HCT116 (cell line): ENCODE results near the gene DNAH10. TPM values are rescaled to one million over a fixed set of nuclear protein-coding genes. Genes with fewer than 3 reads are reported as not detected.

Source experiments
- ATAC-seq: fragments of 200-7000 bp; cut with Tn5 transposase; 2 replicates; pipeline ENCODE4 v1.9.1; 2020; ENCODE audit warnings: mild to moderate bottlenecking, moderate library complexity
- BruUV-seq: library from RNA; stranded (reverse); fragments of 400-500 nt; replicated peaks from 2 replicates; lab custom pipeline; 2021; lab: Mats Ljungman, UMichigan
- CTCF ChIA-PET: fragments of 300-600 bp; sonication (Branson Sonifier 250); formaldehyde crosslinking; loops from one replicate; lab custom pipeline; 2021; ENCODE audit warnings: antibody characterized with exemption; lab: Charles Lee
- POLR2A ChIA-PET: fragments of 300-600, 350-600 bp; sonication (Branson Sonifier 250); formaldehyde crosslinking; loops from one replicate; lab custom pipeline; 2021; ENCODE audit warnings: antibody characterized with exemption; lab: Charles Lee
- RAD21 ChIA-PET, 2 experiments: fragments of 300-600 bp; sonication (Branson Sonifier 250); formaldehyde crosslinking; loops; one replicate each; lab custom pipeline; 2023; ENCODE audit warnings: low total read pairs in 2 of 2; ENCODE audit not compliant: uncharacterized antibody in 2 of 2, unreplicated experiment in 2 of 2, low non-redundant PET in 1 of 2; lab: Charles Lee
- DNase-seq: peaks from one replicate; pipeline ENCODE4 v3.0.0-alpha.2; 2010; ENCODE audit warnings: low read depth, low spot score
- H2AFZ ChIP-seq: fragments of 200-600 bp; shearing (Covaris generic), sonication (generic); 2 replicates; pipeline ENCODE4 v1.6.1; 2017; ENCODE audit warnings: low read depth, mixed run types, mixed read lengths, antibody characterized with exemption, low read length; ENCODE audit not compliant: poor library complexity, severe bottlenecking
- H3K27ac ChIP-seq: 2 replicates; pipeline ENCODE4 v1.5.1; 2012; ENCODE audit warnings: low read depth, low read length
- H3K27me3 ChIP-seq: fragments of 200-600 bp; sonication (generic); 2 replicates; pipeline ENCODE4 v1.6.1; 2016; ENCODE audit warnings: mixed run types, low read length, mixed read lengths; ENCODE audit not compliant: insufficient read depth
- H3K36me3 ChIP-seq, 2 experiments: fragments of 200-500 bp in 1 of 2; fragments of 200-600 bp in 1 of 2; sonication (Bioruptor generic) in 1 of 2; sonication (generic) in 1 of 2; 2 replicates each; pipeline versions ENCODE4 v1.5.1 to v1.6.1; 2014 to 2016; ENCODE audit warnings: low read length in 2 of 2, inconsistent platforms in 1 of 2, mixed read lengths in 1 of 2, mixed run types in 1 of 2; ENCODE audit not compliant: insufficient read depth in 2 of 2, control insufficient read depth in 1 of 2
- H3K4me1 ChIP-seq, 2 experiments: fragments of 200-600 bp in 1 of 2; sonication (generic) in 1 of 2; 2 replicates each; pipeline versions ENCODE4 v1.5.1 to v1.6.1; 2012 to 2017; ENCODE audit warnings: low read length in 2 of 2, inconsistent platforms in 1 of 2, mild to moderate bottlenecking in 1 of 2, mixed read lengths in 1 of 2, mixed run types in 1 of 2, moderate library complexity in 1 of 2; ENCODE audit not compliant: insufficient read depth in 2 of 2, control insufficient read depth in 1 of 2
- H3K4me2 ChIP-seq: fragments of 200-600 bp; sonication (generic); 2 replicates; pipeline ENCODE4 v1.6.1; 2017; ENCODE audit warnings: mixed run types, low read length, mixed read lengths
- H3K4me3 ChIP-seq, 2 experiments: fragments of 200-600 bp in 1 of 2; sonication (generic) in 1 of 2; replicated peaks in 1 of 2; 2 replicates each; pipeline ENCODE4 v1.5.1; 2011 to 2016; ENCODE audit warnings: low read length in 2 of 2, control low read depth in 1 of 2, low read depth in 1 of 2, mild to moderate bottlenecking in 1 of 2, mixed read lengths in 1 of 2, mixed run types in 1 of 2
- H3K79me2 ChIP-seq: fragments of 200-600 bp; sonication (generic); 2 replicates; pipeline ENCODE4 v1.6.1; 2017; ENCODE audit warnings: mild to moderate bottlenecking, mixed run types, low read length, moderate library complexity, mixed read lengths; ENCODE audit not compliant: insufficient read depth
- H3K9ac ChIP-seq: fragments of 200-600 bp; sonication (generic); 2 replicates; pipeline ENCODE4 v1.6.1; 2016; ENCODE audit warnings: low read length, mixed read lengths
- H3K9me2 ChIP-seq: fragments of 200-600 bp; sonication (generic), shearing (Covaris generic); 2 replicates; pipeline ENCODE4 v1.6.1; 2017; ENCODE audit warnings: mixed run types, mild to moderate bottlenecking, moderate library complexity; ENCODE audit not compliant: insufficient read depth
- H3K9me3 ChIP-seq, 2 experiments: fragments of 200-500 bp in 1 of 2; fragments of 200-600 bp in 1 of 2; sonication (Bioruptor generic) in 1 of 2; sonication (generic) in 1 of 2; 2 replicates each; pipeline ENCODE4 v1.6.1; 2014 to 2017; ENCODE audit warnings: low read length in 2 of 2, mixed read lengths in 2 of 2, inconsistent platforms in 1 of 2, low read depth in 1 of 2, mild to moderate bottlenecking in 1 of 2, mixed run types in 1 of 2, moderate library complexity in 1 of 2; ENCODE audit not compliant: control insufficient read depth in 1 of 2, insufficient read depth in 1 of 2
- H4K20me1 ChIP-seq: fragments of 200-600 bp; sonication (generic), shearing (Covaris generic); 2 replicates; pipeline ENCODE4 v1.6.1; 2017; ENCODE audit warnings: mixed run types, mild to moderate bottlenecking, moderate library complexity; ENCODE audit not compliant: insufficient read depth
- CBX3 ChIP-seq: IDR thresholded peaks from 2 replicates; pipeline ENCODE4 v1.6.1; 2012; ENCODE audit warnings: low read depth
- CEBPB ChIP-seq: IDR thresholded peaks from 2 replicates; pipeline ENCODE4 v1.6.1; 2012; ENCODE audit warnings: low read depth
- CTCF ChIP-seq, 3 experiments: fragments of 200-600 bp in 1 of 3; sonication (generic) in 1 of 3; IDR thresholded peaks in 2 of 3; conservative IDR thresholded peaks in 1 of 3; 2 replicates each; pipeline ENCODE4 v1.5.1; 2012 to 2017; ENCODE audit warnings: low read depth in 2 of 3, low read length in 2 of 3, antibody characterized with exemption in 1 of 3, borderline replicate concordance in 1 of 3, control low read depth in 1 of 3, mild to moderate bottlenecking in 1 of 3, mixed read lengths in 1 of 3, mixed run types in 1 of 3, moderate library complexity in 1 of 3; ENCODE audit not compliant: insufficient read depth in 1 of 3
- EGR1 ChIP-seq: IDR thresholded peaks from 2 replicates; pipeline ENCODE4 v1.6.1; 2012; ENCODE audit warnings: low read depth
- ELF1 ChIP-seq: IDR thresholded peaks from 2 replicates; pipeline ENCODE4 v1.6.1; 2012; ENCODE audit warnings: low read depth, borderline replicate concordance
- EZH2phosphoT487 ChIP-seq: fragments of 200-600 bp; IDR thresholded peaks from 2 replicates; pipeline ENCODE4 v1.6.1; 2018; ENCODE audit warnings: antibody characterized with exemption, borderline replicate concordance
- JUND ChIP-seq: IDR thresholded peaks from 2 replicates; pipeline ENCODE4 v1.6.1; 2012
- POLR2AphosphoS5 ChIP-seq: IDR thresholded peaks from 2 replicates; pipeline ENCODE4 v1.6.1; 2011; ENCODE audit warnings: mild to moderate bottlenecking, low read depth, low read length, moderate library complexity
- RAD21 ChIP-seq: IDR thresholded peaks from 2 replicates; pipeline ENCODE4 v1.6.1; 2012; ENCODE audit warnings: low read depth, mild to moderate bottlenecking
- SP1 ChIP-seq: IDR thresholded peaks from 2 replicates; pipeline ENCODE4 v1.6.1; 2012; ENCODE audit warnings: low read depth
- SRF ChIP-seq: IDR thresholded peaks from 2 replicates; pipeline ENCODE4 v1.6.1; 2012; ENCODE audit warnings: low read depth
- TCF7L2 ChIP-seq: IDR thresholded peaks from 2 replicates; pipeline ENCODE4 v1.7.0; 2011; ENCODE audit warnings: borderline replicate concordance, inconsistent platforms; ENCODE audit not compliant: insufficient read depth, insufficient read length; ENCODE audit errors: extremely low read depth
- YY1 ChIP-seq: IDR thresholded peaks from 2 replicates; pipeline ENCODE4 v1.6.1; 2011; ENCODE audit warnings: low read length, low read depth, moderate library complexity, mild to moderate bottlenecking; ENCODE audit not compliant: insufficient replicate concordance; ENCODE audit errors: extremely low read depth
- ZNF274 ChIP-seq: fragments of 200-500 bp; sonication (Bioruptor generic); IDR thresholded peaks from 2 replicates; pipeline ENCODE4 v1.6.1; 2014; ENCODE audit warnings: mild to moderate bottlenecking, low read depth, low read length, inconsistent platforms
- intact Hi-C: fragments of 100-400 bp; cut with micrococcal nuclease; formaldehyde crosslinking; loops from 2 replicates; pipeline ENCODE4 v1.10.0; 2022
- total RNA-seq: library from RNA; stranded (reverse); gene quantifications from one replicate; pipeline ENCODE4 v1.2.1, GENCODE V29; 2021; ENCODE audit not compliant: unreplicated experiment
- TF ChIP-seq, protein P1 (sequence below): IDR thresholded peaks from 2 replicates; pipeline ENCODE4 v1.6.1; 2011; ENCODE audit warnings: mild to moderate bottlenecking, low read length, moderate library complexity; ENCODE audit not compliant: insufficient replicate concordance; ENCODE audit errors: extremely low read depth
- TF ChIP-seq, protein P2 (sequence below): IDR thresholded peaks from 2 replicates; pipeline ENCODE4 v1.6.1; 2012; ENCODE audit warnings: low read depth

The DNAH10 gene
- total RNA-seq, 1 experiment from 2014 or later, result 1.3 TPM

DNA sequence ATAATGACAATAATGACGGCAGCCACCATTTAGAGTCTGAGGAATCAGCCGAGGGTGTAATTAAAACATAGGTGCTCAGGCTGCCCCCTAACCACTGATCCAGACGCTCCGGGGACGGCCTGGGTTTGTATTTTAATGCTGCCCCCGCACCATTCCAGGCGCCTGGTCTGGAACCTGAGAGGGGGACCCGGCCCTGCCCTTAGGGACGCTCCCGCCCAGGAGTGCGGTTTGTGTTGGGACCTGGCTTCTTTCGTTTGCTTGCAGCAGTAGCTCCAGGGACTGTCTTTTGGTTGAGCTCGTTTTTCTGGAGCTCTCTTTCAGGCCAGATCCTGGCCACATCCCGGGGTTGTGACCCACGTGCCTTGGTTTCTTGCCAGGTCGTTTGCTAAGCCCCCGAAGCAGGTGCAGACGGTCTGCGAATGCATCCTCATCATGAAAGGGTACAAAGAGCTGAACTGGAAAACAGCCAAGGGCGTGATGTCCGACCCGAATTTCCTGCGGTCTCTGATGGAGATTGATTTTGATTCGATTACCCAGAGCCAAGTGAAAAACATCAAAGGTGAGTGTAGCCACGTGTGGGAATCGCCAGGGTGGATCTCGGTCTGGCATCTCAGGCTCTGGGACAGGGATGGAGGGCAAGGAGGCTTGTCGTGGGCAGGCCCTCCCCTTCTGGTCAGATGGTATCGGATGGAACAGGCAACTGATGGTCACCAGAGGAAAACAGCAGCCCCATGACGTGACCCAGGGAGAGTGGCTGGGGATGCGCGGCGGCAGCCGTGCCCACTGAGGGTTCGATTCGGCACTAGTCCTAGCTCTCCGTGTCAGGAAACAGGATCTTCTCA is 147.0 kb downstream of the DNAH10 start:
- H3K4me1 ChIP-seq, result peaks cover 12 to 24% of the 10 kb centered on the region in 2 experiments
- intact Hi-C loops, result no loop called here
- DNase-seq, result no peak
- TF ChIP-seq EGR1 (no peak), TCF7L2 (no peak), POLR2AphosphoS5 (no peak), CTCF (IDR thresholded peaks at IDR 0.05 in 2 of 3, conservative IDR thresholded peaks at IDR 0.05 in 1 of 3; ENCODE audit: borderline replicate concordance in 1 of 3, insufficient read depth in 1 of 3, low read depth in 2 of 3, low read length in 2 of 3) (no peak), ELF1 (no peak), YY1 (no peak), SP1 (no peak), EZH2phosphoT487 (no peak), RAD21 (no peak), CEBPB (no peak), SRF (no peak), CBX3 (no peak), JUND (no peak), ZNF274 (no peak)
- TF ChIP-seq, protein P1, sequence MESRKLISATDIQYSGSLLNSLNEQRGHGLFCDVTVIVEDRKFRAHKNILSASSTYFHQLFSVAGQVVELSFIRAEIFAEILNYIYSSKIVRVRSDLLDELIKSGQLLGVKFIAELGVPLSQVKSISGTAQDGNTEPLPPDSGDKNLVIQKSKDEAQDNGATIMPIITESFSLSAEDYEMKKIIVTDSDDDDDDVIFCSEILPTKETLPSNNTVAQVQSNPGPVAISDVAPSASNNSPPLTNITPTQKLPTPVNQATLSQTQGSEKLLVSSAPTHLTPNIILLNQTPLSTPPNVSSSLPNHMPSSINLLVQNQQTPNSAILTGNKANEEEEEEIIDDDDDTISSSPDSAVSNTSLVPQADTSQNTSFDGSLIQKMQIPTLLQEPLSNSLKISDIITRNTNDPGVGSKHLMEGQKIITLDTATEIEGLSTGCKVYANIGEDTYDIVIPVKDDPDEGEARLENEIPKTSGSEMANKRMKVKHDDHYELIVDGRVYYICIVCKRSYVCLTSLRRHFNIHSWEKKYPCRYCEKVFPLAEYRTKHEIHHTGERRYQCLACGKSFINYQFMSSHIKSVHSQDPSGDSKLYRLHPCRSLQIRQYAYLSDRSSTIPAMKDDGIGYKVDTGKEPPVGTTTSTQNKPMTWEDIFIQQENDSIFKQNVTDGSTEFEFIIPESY, result no peak
- TF ChIP-seq, protein P2, sequence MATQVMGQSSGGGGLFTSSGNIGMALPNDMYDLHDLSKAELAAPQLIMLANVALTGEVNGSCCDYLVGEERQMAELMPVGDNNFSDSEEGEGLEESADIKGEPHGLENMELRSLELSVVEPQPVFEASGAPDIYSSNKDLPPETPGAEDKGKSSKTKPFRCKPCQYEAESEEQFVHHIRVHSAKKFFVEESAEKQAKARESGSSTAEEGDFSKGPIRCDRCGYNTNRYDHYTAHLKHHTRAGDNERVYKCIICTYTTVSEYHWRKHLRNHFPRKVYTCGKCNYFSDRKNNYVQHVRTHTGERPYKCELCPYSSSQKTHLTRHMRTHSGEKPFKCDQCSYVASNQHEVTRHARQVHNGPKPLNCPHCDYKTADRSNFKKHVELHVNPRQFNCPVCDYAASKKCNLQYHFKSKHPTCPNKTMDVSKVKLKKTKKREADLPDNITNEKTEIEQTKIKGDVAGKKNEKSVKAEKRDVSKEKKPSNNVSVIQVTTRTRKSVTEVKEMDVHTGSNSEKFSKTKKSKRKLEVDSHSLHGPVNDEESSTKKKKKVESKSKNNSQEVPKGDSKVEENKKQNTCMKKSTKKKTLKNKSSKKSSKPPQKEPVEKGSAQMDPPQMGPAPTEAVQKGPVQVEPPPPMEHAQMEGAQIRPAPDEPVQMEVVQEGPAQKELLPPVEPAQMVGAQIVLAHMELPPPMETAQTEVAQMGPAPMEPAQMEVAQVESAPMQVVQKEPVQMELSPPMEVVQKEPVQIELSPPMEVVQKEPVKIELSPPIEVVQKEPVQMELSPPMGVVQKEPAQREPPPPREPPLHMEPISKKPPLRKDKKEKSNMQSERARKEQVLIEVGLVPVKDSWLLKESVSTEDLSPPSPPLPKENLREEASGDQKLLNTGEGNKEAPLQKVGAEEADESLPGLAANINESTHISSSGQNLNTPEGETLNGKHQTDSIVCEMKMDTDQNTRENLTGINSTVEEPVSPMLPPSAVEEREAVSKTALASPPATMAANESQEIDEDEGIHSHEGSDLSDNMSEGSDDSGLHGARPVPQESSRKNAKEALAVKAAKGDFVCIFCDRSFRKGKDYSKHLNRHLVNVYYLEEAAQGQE, result no peak
- H2AFZ ChIP-seq, result no peak overlapping the region
- no peaks in the 10 kb centered on the region for H4K20me1 ChIP-seq
- H3K9me2 ChIP-seq, result no peaks in the 10 kb centered on the region
- no peak overlapping the region for H3K4me3 ChIP-seq
- no TSS peak for BruUV-seq
- H3K27me3 ChIP-seq, result no peaks in the 10 kb centered on the region
- no peak overlapping the region for H3K4me2 ChIP-seq
- ChIA-PET POLR2A (no interaction called here), CTCF (no interaction called here), RAD21 (no interaction called here)
- no peak overlapping the region for H3K27ac ChIP-seq
- no peaks in the 10 kb centered on the region for H3K79me2 ChIP-seq
- no peaks in the 10 kb centered on the region for H3K36me3 ChIP-seq
- no peak for ATAC-seq
- no peak overlapping the region for H3K9ac ChIP-seq
- no peaks in the 10 kb centered on the region for H3K9me3 ChIP-seq
